ENCODE data around the gene SH3GL1. TPM values are rescaled to one million over a fixed set of nuclear protein-coding genes. Genes with fewer than 3 reads are reported as not detected.

The SH3GL1 gene, protein sequence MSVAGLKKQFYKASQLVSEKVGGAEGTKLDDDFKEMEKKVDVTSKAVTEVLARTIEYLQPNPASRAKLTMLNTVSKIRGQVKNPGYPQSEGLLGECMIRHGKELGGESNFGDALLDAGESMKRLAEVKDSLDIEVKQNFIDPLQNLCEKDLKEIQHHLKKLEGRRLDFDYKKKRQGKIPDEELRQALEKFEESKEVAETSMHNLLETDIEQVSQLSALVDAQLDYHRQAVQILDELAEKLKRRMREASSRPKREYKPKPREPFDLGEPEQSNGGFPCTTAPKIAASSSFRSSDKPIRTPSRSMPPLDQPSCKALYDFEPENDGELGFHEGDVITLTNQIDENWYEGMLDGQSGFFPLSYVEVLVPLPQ
- total RNA-seq = 10 to 100 TPM; 47.0 to 50.8 TPM

DNA sequence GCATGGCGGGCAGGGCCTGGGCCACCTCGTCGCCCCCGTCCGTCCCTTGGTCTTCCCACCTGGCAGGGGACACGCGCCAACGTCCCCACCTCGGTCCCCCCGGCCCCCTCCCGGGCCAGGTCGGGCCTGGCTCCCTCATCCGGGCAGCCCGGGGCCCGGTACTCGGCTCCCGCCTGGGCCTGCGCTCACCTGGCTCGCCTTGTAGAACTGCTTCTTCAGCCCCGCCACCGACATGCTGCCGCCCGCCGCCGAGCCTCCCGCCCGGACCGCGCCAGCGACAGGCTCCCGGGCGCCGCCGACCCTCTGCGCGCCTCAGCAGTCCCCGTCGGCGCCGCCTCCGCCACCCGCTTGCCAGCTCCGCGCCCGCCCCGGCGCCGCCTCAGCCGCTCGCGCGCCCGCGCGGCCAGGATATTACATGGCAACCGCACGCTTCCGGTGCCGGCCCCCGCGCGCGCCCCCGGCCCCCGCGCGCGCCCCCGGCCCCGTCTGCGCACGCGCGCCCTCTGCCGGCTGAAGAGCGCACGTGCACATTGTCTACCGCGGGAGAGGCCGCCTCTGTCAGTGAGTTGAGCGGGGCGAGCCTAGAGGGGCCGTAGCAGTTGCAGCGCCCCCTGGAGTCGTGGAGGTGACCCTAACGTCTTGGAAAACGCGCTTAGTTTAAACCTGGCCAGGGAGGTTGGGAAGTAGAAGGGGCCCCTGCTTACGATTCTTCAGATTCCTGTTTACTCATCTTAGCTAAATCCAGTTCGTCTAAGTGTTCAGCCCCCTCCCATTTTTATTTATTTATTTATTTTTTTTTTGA, at the start of gene SH3GL1:
SH3GL1 (minus strand) TSS at position 413 of the 802 bp plus-strand sequence; CDS start at position 234, 179 bp downstream.
- Mint-ChIP-seq H3K9me3 (no peaks in the 10 kb centered on the region), H3K4me1 (ENCODE audit: low read depth in 2 of 2) (peaks cover 45 to 47% of the 10 kb centered on the region in 2 donors), H3K4me3 (peak within 1 kb of the TSS; percentile 94), H3K36me3 (peaks cover 5% of the 10 kb centered on the region), H3K27ac (peak within 1 kb of the TSS; percentile 85 to 95), H3K27me3 (no peaks in the 10 kb centered on the region)
- DNase-seq (ENCODE audit: low spot score) = peak; percentile 94
- peak; percentile 84 to 85 for ATAC-seq

GRCh38 chr19:4449639-4450028, 49.3 kb upstream of the SH3GL1 start:
- Mint-ChIP-seq H3K4me3 (no peak overlapping the region), H3K4me1 (ENCODE audit: low read depth in 2 of 2) (peaks cover 0 to 4% of the 10 kb centered on the region in 2 donors), H3K27me3 (no peaks in the 10 kb centered on the region), H3K27ac (no peak overlapping the region), H3K9me3 (no peaks in the 10 kb centered on the region), H3K36me3 (no peaks in the 10 kb centered on the region)
- DNase-seq (ENCODE audit: low spot score) (no peak), ATAC-seq (no peak)

- no peak for DNase-seq (ENCODE audit: low spot score)
- no peaks in the 10 kb centered on the region for H3K4me1 Mint-ChIP-seq (ENCODE audit: low read depth in 2 of 2)
- H3K9me3 Mint-ChIP-seq = no peaks in the 10 kb centered on the region
- H3K27me3 Mint-ChIP-seq = no peaks in the 10 kb centered on the region
- no peak overlapping the region for H3K4me3 Mint-ChIP-seq
- ATAC-seq = no peak
- H3K27ac Mint-ChIP-seq = no peak overlapping the region
- H3K36me3 Mint-ChIP-seq = no peaks in the 10 kb centered on the region
Observed at GRCh38 chr19:4449022-4449638, 48.8 kb upstream of the SH3GL1 start.

- Mint-ChIP-seq H3K27ac (no peak overlapping the region), H3K4me1 (ENCODE audit: low read depth in 2 of 2) (no peaks in the 10 kb centered on the region), H3K36me3 (no peaks in the 10 kb centered on the region), H3K27me3 (no peaks in the 10 kb centered on the region), H3K4me3 (no peak overlapping the region), H3K9me3 (no peaks in the 10 kb centered on the region)
- DNase-seq (ENCODE audit: low spot score) (no peak), ATAC-seq (no peak)
Observed at GRCh38 chr19:4448147-4448985, 48.0 kb upstream of the SH3GL1 start.

GRCh38 chr19:4447327-4448146, 47.2 kb upstream of the SH3GL1 start:
- Mint-ChIP-seq H3K4me3 (no peak overlapping the region), H3K36me3 (no peaks in the 10 kb centered on the region), H3K27me3 (no peaks in the 10 kb centered on the region), H3K9me3 (no peaks in the 10 kb centered on the region), H3K4me1 (ENCODE audit: low read depth in 2 of 2) (no peaks in the 10 kb centered on the region), H3K27ac (no peak overlapping the region)
- DNase-seq (ENCODE audit: low spot score) = no peak
- ATAC-seq = no peak

DNA sequence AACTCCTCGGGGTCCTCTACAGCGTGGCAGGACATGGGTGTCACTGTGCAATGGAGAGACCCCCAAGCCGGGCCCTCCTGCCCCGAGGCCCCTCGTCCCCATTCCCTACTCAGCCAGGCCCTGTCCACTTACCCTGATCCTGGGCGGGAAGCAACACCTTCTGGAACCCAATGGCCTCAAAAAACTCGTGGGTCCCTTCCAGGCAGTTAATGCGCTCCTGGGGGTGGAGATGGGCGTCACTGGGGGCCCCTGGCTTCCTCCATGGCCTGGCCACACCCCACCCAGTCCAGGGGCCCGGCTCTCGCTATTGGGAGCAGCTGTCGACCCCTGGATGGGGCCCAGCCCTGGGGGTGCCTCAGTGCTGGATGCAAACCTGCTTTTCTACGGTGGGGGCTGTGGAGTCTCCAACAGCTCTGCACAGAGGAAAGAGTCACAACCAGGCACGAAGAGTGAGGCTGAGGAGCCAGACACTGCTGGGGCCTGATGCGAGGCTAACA, 46.4 kb upstream of the SH3GL1 start:
- Mint-ChIP-seq H3K4me1 (ENCODE audit: low read depth in 2 of 2) (peaks cover 0 to 6% of the 10 kb centered on the region in 2 donors), H3K9me3 (no peaks in the 10 kb centered on the region), H3K4me3 (no peak overlapping the region), H3K27ac (no peak overlapping the region), H3K36me3 (no peaks in the 10 kb centered on the region), H3K27me3 (no peaks in the 10 kb centered on the region)
- no peak for ATAC-seq
- DNase-seq (ENCODE audit: low spot score) = no peak

DNA sequence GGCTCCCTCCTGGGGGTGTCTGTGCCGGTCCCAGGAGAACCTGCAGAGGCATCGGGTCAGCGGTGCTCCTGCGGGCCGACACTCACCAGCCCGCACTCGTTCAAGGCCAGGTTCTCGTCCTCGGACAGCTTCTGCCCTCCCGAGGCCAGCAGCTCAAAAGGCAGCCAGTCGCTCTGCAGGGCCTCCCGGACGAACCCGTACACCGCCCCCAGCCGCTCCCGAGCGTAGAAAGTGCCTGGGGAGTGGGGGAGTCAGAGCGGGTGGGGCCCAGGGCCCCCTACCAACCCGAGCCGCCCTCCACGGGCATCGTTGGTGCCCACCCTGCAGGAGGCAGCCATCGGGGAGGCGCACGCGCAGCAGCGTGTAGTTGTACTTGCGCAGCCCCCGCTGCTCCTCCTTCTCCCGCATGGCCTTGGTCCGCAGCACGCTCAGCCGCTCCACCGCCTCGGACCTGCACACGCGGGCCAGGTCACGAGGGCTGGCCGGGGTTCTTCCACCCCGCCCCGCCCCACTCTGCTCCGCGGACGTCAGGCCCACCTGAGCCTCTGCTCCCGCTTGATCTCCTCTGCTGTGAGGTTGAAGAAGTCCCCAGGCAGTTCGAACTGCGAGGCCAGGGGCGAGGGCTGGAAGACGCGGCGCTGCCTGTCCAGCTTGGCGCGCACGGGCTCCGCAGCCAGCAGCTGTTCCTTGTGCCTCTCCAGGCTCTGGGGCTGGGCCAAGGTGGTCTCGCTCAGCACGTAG, 45.8 kb upstream of the SH3GL1 start:
- peaks cover 0 to 6% of the 10 kb centered on the region in 2 donors for H3K4me1 Mint-ChIP-seq (ENCODE audit: low read depth in 2 of 2)
- no peaks in the 10 kb centered on the region for H3K36me3 Mint-ChIP-seq
- no peak overlapping the region for H3K27ac Mint-ChIP-seq
- DNase-seq (ENCODE audit: low spot score) (no peak), ATAC-seq (no peak)
- H3K4me3 Mint-ChIP-seq = no peak overlapping the region
- no peaks in the 10 kb centered on the region for H3K9me3 Mint-ChIP-seq
- H3K27me3 Mint-ChIP-seq = no peaks in the 10 kb centered on the region

DNA sequence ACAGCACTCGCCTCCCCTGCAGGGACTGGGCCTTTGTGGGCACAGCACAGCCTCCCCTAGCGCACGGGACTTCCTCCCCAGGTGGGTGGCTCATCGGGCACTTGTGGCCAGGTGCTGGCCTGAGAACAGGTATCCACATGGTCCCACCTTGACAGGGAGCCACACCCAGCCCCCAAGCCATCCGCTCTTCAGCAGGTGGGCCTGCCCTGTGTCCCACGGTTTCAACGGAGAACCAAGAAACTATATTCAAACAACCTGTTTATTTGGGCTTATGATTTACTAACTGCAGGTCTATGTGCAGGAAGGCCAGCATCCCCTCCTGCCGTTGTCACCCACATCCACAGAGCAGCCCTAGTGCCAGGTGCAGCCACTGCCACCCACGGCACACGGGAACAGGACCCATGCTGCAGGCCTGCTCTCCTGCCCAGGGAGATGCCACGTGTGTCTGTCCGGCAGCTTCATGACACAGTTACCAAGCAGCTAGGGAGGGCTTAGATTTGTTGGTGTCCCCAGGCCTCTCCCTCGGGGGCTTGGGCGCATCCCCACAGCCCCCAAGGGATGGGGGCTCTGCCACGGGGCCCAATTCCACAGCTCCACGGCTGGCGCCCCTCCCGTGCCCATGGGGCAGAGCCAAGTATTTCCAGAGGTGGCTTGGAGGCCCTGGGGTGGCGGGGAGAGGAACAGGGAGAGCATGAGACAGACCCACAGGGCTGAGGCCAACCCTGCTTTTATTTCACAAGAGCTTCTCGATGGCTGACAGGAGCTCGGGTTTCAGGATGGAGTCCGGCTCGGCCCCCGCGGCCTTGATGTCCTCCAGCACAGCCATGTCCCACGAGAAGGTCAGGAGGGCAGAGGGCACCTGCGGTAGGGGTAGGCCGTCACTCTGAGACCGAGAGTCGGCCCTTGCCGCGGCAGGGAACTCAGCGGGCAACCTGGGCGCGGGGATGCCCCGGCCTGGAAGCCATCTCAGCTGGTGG, 44.7 kb upstream of the SH3GL1 start:
- H3K27ac Mint-ChIP-seq = no peak overlapping the region
- DNase-seq (ENCODE audit: low spot score) = no peak
- H3K36me3 Mint-ChIP-seq = no peaks in the 10 kb centered on the region
- ATAC-seq = no peak
- no peaks in the 10 kb centered on the region for H3K9me3 Mint-ChIP-seq
- no peak overlapping the region for H3K4me3 Mint-ChIP-seq
- no peaks in the 10 kb centered on the region for H3K27me3 Mint-ChIP-seq
- peaks cover 0 to 6% of the 10 kb centered on the region in 2 donors for H3K4me1 Mint-ChIP-seq (ENCODE audit: low read depth in 2 of 2)

DNA sequence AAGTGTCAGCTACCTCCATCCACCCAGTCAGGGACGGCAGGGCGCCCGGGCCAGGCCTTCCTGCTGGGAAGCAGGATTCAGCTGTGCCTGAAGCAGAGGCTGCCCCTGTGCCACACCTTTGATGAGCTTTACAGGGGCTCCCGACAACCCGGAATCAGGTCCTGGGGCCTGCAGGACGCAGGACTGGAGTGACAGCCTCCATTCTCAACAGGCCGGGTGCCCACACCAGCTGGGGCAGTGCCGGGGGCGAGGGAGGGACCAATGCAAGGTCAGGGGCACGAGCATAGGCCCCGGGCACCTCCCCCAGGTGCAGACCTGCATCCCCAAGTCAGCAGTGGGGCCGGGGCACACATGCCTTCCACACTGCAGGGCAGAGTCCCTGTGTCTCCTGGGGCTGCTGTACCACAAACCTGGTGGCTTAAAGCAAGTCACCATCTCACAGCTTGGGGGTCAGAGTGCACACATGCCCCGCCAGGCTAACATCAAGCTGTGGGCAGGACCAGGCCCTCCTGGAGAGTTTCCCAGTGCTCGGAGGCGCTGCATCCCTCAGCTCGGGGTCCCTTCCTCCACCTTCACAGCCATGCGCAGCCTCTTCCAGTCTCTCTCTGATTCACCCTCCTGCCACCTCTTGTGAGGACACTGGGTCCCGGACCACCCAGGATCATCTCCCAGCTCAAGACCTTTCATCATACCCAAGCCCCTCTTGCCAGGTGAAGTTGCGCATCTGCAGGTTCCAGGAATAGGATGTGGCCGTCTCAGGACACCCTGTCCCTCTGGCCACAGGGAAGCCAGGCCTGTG, 43.8 kb upstream of the SH3GL1 start:
- Mint-ChIP-seq H3K27me3 (no peaks in the 10 kb centered on the region), H3K27ac (no peak overlapping the region), H3K4me3 (no peak overlapping the region), H3K9me3 (no peaks in the 10 kb centered on the region), H3K36me3 (peaks cover 4% of the 10 kb centered on the region), H3K4me1 (ENCODE audit: low read depth in 2 of 2) (peaks cover 0 to 9% of the 10 kb centered on the region in 2 donors)
- DNase-seq (ENCODE audit: low spot score) (no peak), ATAC-seq (peak in 1 of 2 donors; percentile 8)

- Mint-ChIP-seq H3K27me3 (no peaks in the 10 kb centered on the region), H3K27ac (no peak overlapping the region), H3K4me3 (no peak overlapping the region), H3K36me3 (peaks cover 4% of the 10 kb centered on the region), H3K9me3 (no peaks in the 10 kb centered on the region), H3K4me1 (ENCODE audit: low read depth in 2 of 2) (peaks cover 0 to 9% of the 10 kb centered on the region in 2 donors)
- ATAC-seq (no peak), DNase-seq (ENCODE audit: low spot score) (no peak)
Observed at GRCh38 chr19:4443188-4443587, 42.8 kb upstream of the SH3GL1 start.

GRCh38 chr19:4442819-4443146, 42.4 kb upstream of the SH3GL1 start:
- peaks cover 4% of the 10 kb centered on the region for H3K36me3 Mint-ChIP-seq

More at GRCh38 chr19:4442819-4443146, 42.4 kb upstream of the SH3GL1 start:
- Mint-ChIP-seq H3K9me3 (no peaks in the 10 kb centered on the region), H3K4me1 (ENCODE audit: low read depth in 2 of 2) (peaks cover 0 to 9% of the 10 kb centered on the region in 2 donors), H3K4me3 (no peak overlapping the region), H3K27me3 (no peaks in the 10 kb centered on the region), H3K27ac (no peak overlapping the region)
- ATAC-seq (no peak), DNase-seq (ENCODE audit: low spot score) (no peak)

All from natural killer cell treated with Interleukin-12 subunit alpha and Interleukin-12 subunit beta and Interleukin-15 and Interleukin-18, amount 100 ng/mL, for 72 hours (primary cell).